ENCODE results near the gene JUN.

DNA sequence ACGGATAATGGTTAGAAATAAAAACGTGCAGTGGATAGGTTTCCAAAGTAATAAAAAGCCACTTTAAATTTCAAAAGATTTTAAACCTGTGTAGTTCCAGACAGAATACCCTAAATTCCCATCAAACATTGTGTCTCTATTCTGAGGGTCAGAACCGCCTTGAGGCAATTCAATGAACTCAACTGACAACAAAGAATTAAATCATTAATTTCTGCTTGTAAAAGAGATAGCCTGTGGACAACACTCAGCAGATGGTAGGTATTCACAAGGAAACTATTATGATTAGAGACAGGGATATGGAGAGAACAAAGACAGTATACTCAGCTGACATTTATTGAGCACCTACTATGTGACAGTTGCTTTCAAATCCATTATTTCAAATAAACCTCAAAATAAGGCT is 35.1 kb upstream of the JUN start:
- TF ChIP-seq, protein P1, sequence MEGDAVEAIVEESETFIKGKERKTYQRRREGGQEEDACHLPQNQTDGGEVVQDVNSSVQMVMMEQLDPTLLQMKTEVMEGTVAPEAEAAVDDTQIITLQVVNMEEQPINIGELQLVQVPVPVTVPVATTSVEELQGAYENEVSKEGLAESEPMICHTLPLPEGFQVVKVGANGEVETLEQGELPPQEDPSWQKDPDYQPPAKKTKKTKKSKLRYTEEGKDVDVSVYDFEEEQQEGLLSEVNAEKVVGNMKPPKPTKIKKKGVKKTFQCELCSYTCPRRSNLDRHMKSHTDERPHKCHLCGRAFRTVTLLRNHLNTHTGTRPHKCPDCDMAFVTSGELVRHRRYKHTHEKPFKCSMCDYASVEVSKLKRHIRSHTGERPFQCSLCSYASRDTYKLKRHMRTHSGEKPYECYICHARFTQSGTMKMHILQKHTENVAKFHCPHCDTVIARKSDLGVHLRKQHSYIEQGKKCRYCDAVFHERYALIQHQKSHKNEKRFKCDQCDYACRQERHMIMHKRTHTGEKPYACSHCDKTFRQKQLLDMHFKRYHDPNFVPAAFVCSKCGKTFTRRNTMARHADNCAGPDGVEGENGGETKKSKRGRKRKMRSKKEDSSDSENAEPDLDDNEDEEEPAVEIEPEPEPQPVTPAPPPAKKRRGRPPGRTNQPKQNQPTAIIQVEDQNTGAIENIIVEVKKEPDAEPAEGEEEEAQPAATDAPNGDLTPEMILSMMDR (IDR thresholded peaks at IDR 0.05), result no peak
- no peak for TF ChIP-seq POLR2A (IDR thresholded peaks at IDR 0.05)
